Keratinocyte (primary cell): ENCODE data around the gene GSK3A.

Source experiments
- CTCF ChIP-seq, 3 experiments: IDR thresholded peaks in 1 of 3; conservative IDR thresholded peaks in 1 of 3; optimal IDR thresholded peaks in 1 of 3; 2 replicates in 2 of 3; 3 replicates in 1 of 3; pipeline versions ENCODE3 to v1.5.1; 2011; ENCODE audit warnings: low read length in 3 of 3, mild to moderate bottlenecking in 3 of 3, moderate library complexity in 2 of 3, control low read depth in 1 of 3, inconsistent platforms in 1 of 3; ENCODE audit not compliant: insufficient read depth in 2 of 3; ENCODE audit errors: extremely low read depth in 1 of 3
- EZH2 ChIP-seq: IDR thresholded peaks from one replicate; pipeline ENCODE4 v1.6.1; 2012; ENCODE audit warnings: inconsistent platforms, mild to moderate bottlenecking, low read length, moderate library complexity

GRCh38 chr19:42284591-42285341 lies 42.4 kb upstream of the GSK3A start:
- TF ChIP-seq CTCF (optimal IDR thresholded peaks at IDR 0.05 in 1 of 3, IDR thresholded peaks at IDR 0.05 in 1 of 3, conservative IDR thresholded peaks at IDR 0.05 in 1 of 3; ENCODE audit: extremely low read depth in 1 of 3, insufficient read depth in 2 of 3, low read length in 3 of 3): no peak
- TF ChIP-seq EZH2: no peak
